HL-60/S4 treated with retinoic acid at 250 ng/mL for 4 days and 3 days (cell line): ENCODE data around the gene RPS3.
"Not testable (repeated sequence)": the region's sequence is repeated elsewhere in the genome, so short reads cannot be mapped to it uniquely, and the experiment has no call there.

ENCODE experiments used
- in situ Hi-C: fragments of 300-500 bp; cut with MboI; formaldehyde crosslinking; loops from 2 replicates; pipeline ENCODE4 v1.7.0; 2022; ENCODE audit warnings: low sequenced_read_pairs

RPS3 gene

GRCh38 chr11:75378776-75379175, 20.5 kb upstream of the RPS3 start:
- in situ Hi-C loops, result not testable (repeated sequence)

DNA sequence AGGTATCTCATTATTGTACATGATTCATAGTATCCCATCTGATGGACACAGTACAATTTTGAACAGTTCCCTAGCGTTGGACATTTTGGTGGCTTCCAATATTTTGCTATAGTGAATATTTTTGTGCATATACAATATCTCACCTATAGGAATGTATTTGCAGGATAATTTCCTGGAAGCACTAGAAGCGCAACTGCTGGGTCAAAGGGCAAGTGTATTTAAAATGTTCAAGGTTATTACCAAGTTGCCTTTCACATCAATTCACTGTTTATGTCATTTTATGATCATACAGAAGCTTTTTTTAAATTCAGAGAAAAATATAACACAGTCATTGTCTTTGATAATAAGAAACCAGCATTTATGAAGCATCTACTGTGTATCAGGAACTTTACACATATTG, 19.1 kb upstream of the RPS3 start:
- in situ Hi-C loops, result loop anchor here (10.0 kb wide), 2 partner anchors 45 to 105 kb away; no protein-coding TSS in a partner anchor

GRCh38 chr11:75380716-75381420, 18.4 kb upstream of the RPS3 start:
- in situ Hi-C loops, result loop anchor here (10.0 kb wide), 2 partner anchors 46 to 106 kb away; no protein-coding TSS in a partner anchor

DNA sequence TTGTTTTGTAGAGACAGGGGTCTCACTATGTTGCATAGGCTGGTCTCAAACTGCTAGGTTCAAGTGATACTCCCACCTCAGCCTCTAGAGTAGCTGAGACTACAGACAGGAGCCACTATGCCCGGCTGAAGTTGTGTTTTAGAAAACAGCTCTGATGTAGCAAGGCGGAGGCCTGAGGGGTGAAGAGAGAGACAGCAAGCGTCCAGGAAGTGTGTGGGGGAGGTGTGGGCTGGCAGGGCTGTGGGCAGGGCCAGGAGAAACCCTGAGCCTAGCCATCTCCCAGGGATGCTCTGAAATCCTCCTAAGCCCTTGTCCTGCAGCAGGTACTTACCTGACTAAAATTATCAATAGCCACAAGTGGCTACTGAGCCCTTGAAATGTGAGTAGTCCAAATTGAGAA, 16.1 kb upstream of the RPS3 start:
- in situ Hi-C loops, result loop anchor here (10.0 kb wide), 2 partner anchors 48 to 108 kb away; no protein-coding TSS in a partner anchor

GRCh38 chr11:75384438-75385080, 14.8 kb upstream of the RPS3 start:
- in situ Hi-C loops, result loop anchor here (10.0 kb wide), 2 partner anchors 50 to 110 kb away; no protein-coding TSS in a partner anchor

DNA sequence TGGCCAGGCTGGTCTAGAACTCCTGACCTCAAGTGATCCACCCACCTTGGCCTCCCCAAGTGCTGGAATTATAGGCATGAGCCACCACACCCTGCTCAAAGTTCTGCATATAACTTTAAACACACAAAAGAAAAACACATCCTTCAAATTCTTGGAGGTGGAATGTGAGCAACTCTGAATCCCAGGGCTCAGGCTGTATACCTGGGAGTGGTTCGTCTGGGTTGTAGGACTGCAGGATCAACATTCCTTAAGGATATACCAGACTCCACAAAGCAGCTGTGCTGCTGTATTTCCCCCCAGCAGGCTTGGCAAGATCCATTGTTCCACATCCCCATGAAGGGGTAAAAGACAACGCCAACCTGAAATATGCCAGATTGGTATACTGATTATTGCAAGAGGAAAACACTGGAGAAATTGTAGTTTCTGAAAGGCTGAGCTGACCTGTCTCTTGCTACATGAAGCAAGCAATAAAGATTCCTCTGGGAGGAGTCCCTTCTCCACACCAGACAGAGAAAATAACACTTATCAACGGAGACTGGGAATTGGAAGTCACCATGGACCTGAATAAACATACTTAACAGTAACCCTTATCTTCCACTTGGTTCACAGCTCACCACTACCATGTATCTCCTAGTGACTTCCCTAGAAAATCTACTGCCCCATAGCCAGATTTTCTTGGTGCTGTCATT, 12.2 kb upstream of the RPS3 start:
- in situ Hi-C loops, result loop anchor here (10.0 kb wide), 2 partner anchors 52 to 112 kb away; no protein-coding TSS in a partner anchor

DNA sequence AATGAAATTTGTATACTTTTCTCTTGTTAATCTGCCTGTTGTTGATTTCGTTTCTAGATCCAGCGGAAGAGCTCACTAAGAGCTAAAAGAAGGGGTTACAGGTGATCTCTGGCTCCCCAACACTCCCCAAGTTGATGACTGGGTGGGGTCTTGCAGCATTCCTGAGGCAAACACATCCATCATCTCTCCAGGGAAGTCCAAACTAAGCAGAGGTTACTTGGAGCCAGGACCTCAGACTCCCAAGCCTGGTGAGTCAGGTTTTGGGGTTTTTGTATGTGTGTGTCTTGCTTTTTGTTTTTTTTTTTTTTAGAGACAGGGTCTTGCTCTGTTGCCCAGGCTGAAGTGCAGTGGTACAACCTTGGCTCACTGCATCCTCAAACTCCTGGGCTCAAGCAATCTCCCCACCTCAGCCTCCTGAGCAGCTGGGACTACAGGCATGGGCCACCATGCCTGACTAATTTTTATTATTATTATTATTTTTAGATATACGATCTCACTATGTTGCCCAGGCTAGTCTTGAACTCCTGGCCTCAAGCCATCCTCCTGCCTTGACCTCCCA, 11.5 kb upstream of the RPS3 start:
- in situ Hi-C loops, result loop anchor here (10.0 kb wide), 2 partner anchors 53 to 113 kb away; no protein-coding TSS in a partner anchor

DNA sequence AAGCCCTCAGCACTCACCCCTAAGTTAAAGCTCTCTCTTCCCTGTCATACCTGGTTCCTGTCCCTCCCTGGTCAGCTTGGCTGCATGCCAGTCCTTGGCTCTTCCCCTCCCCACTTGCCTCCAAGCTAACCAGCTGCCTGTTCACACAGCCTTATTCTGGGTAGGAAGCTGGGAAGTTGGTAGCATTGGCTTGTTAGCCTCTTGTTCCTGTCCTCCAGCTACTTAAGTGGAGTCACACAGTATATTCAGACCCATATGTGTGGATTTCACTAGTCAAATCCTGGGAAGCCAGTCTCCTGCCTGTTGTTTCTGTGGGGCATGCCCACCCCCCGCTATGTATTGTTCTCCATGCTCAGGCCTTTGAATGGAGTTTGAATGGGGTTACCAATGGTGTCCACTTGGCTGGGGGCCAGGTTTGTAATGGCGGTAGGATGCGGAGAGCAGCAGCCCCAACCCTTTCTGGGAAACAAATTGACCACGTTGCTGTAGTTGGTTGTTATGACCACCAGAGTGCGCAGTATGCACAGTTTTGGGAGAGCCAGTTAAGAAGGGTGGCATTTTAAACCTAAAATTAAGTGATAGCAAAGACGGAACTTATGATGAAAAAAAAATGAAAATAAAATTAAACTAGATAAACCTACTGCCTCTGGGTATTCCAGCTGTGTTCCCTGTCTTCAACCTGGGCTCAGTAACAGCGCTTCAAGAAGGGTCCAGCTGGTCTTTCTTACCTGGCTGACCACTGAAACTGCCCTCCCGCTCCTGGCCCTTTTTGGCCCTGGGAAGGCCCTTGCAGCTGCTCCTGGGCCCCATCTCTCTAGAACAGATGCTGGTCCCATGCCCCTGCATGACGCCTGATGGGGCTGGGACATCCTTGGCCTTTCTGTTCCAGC, 10.7 kb upstream of the RPS3 start:
- in situ Hi-C loops, result loop anchor here (10.0 kb wide), 2 partner anchors 54 to 114 kb away; no protein-coding TSS in a partner anchor

DNA sequence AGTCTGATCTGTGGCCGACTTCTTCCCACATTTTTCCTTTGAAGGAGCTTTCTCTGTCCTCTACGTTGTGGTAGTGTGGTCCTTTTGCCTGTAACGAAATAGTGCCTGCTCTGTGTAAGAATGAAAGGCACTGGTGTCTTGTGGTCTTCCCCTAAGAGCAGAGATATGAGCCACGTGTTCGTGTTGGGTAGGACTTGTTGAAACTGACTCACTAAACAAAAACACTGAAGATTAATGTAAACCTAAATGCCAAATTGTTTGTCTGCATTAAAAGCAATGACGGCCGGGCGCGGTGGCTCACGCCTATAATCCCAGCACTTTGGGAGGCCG, 10.1 kb upstream of the RPS3 start:
- in situ Hi-C loops, result loop anchor here (10.0 kb wide), 2 partner anchors 54 to 114 kb away; no protein-coding TSS in a partner anchor

GRCh38 chr11:75389925-75390324, 9.4 kb upstream of the RPS3 start:
- in situ Hi-C loops, result loop anchor here (10.0 kb wide), 2 partner anchors 55 to 115 kb away; no protein-coding TSS in a partner anchor

DNA sequence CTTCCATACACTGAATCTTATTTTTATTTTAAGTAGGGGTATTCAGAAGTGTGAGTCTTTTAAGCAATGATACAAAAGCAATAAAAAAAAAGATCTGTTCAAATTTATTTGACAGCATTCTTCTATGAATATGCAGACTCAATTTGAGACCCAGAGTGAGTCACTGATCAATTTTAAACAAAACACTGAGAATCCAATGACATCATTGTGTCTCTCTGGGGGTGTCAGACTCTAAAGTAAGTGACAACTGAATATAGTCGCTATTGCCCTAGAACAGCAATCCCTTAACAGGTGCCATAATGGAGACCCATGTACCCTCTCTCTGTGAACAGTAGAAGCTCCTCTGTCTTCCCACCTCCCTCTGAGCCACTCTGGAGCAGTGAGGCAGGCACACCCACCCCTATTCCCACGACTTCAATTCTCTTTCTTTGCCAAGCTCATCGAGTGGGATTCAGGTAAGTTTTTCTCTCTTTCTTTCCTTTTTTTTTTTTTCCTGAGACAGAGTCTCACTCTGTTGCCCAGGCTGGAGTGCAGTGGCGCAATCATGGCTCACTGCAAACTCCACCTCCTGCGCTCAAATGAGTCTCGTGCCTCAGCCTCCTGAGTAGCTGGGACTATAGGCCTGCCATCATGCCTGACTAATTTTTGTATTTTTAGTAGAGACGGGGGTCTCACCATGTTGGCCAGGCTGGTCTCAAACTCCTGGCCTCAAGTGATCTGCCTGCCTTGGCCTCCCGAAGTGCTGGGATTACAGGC, 5.1 kb upstream of the RPS3 start:
- in situ Hi-C loops, result no loop called here

DNA sequence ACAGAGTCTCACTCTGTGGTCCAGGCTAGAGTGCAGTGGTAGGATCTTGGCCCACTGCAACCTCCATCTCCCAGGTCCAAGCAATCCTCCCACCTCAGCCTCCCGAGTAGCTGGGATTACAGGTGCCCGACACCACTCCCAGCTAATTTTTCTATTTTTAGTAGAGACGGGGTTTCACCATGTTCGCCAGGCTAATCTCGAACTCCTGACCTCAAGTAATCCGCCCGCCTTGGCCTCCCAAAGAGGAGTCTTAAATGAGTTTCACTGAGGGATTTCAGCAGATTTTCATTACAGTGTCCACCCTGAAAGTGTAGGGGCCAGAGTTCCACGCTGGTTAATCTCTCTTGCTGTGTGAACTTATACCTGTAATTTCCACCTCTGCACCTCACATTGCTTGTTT, 412 bp upstream of the RPS3 start:
- in situ Hi-C loops, result no loop called here

DNA sequence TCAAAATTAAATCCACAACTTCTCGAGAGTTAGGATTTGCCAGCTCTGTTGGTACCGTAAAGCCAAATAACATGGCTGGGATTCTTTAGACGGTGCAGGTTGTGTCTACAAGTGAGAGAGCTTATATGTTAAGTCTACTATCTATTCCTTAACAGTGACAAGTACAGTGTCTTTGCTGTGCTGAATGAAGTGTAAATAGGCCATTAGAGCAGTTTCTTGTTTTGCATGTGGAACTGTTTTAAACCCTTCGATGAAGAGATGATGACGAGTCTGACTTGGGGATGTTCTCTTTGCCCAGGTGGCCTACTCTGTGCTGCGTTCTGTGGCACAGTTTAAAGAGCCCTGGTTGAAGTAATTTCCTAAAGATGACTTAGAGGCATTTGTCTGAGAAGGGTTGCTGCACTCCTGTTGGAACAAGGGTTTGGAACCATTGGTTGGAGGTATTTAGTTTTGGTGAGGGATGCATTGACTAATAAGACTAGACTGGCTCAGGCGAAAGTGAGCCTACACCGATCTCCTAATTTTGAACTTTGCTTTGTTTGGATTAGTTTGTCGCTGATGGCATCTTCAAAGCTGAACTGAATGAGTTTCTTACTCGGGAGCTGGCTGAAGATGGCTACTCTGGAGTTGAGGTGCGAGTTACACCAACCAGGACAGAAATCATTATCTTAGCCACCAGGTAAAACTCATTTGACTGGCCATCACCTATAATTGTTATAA, 988 bp downstream of the RPS3 start:
- in situ Hi-C loops, result no loop called here

GRCh38 chr11:75402002-75402773, 2.9 kb downstream of the RPS3 start:
- in situ Hi-C loops, result no loop called here

DNA sequence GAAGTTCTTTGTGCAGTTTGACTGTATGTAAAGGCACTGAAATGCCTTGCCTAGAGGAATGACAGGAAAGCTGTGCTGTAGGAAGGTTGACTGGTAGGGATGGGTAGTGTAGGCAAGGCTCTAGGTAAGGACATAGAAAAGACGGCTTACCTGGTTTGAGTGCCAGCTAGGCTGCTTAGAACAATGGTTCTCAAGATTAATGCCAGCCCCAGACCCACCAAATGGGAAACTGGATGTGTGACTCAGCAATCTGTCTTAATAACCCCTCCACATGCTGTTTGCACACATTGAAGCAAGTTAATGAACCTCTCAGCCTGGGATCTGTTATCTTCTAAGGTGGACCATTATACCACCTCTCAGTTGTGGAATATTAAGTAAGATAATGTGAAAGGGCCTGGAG, 3.7 kb downstream of the RPS3 start:
- in situ Hi-C loops, result no loop called here

- in situ Hi-C loops, result no loop called here
These were observed 4.8 kb downstream of the RPS3 start for GRCh38 chr11:75403983-75404658.

DNA sequence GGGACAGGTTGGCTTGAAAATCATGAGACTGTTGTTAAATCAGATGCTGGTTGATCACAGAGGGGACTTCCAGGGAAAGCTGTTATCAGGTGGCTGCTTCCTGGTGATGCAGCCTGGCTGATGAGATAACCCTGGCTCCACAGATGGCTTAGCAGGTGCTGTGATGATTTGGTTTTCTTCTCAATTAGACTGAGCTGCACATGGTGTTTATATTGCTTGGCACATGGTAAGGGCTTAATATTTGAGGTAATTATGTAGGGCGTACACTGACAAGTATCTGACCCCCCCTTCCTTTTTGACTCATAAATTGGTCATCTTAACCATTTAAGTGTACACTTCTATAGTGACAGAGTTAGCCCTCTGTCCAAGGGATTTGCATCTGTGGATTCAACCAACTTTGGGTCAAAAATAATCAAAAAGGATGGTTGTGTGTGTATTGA, 7.0 kb downstream of the RPS3 start:
- in situ Hi-C loops, result no loop called here

DNA sequence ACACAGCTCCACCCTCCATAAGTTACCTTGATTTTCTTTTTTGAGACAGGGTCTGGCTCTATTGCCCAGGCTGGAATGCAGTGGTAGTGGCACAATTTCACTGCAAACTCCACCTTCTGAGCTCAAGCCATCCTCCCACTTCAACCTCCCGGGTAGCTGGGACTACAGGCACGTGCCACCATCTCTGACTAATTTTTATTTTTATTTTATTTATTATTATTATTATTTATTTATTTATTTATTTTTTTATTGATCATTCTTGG, 9.6 kb downstream of the RPS3 start:
- in situ Hi-C loops, result no loop called here
